Cardiac fibroblast (primary cell): Measurements from ENCODE around the gene TAAR9.
"Not testable (repeated sequence)": the region's sequence is repeated elsewhere in the genome, so short reads cannot be mapped to it uniquely, and the experiment has no call there.

ENCODE experiments used
- DNase-seq, 2 donors: peaks; one replicate each; pipeline versions ENCODE4 v3.0.0 to v3.0.0-alpha.2; 2010; ENCODE audit warnings: low read depth in 2 of 2
- H3K4me3 ChIP-seq, 2 donors: replicated peaks in 1 of 2; 1 replicate in 1 of 2; 2 replicates in 1 of 2; pipeline ENCODE4 v1.5.1; 2011; ENCODE audit warnings: low read depth in 2 of 2, low read length in 2 of 2, mild to moderate bottlenecking in 2 of 2, moderate library complexity in 1 of 2
- TF ChIP-seq, protein P1 (sequence below): IDR thresholded peaks from one replicate; pipeline ENCODE4 v1.5.1; 2011; ENCODE audit warnings: low read depth, mild to moderate bottlenecking, low read length, inconsistent platforms

TAAR9 gene

GRCh38 chr6:132537145-132537544, 932 bp upstream of the TAAR9 start:
- DNase-seq = no peak
- TF ChIP-seq, protein P1, sequence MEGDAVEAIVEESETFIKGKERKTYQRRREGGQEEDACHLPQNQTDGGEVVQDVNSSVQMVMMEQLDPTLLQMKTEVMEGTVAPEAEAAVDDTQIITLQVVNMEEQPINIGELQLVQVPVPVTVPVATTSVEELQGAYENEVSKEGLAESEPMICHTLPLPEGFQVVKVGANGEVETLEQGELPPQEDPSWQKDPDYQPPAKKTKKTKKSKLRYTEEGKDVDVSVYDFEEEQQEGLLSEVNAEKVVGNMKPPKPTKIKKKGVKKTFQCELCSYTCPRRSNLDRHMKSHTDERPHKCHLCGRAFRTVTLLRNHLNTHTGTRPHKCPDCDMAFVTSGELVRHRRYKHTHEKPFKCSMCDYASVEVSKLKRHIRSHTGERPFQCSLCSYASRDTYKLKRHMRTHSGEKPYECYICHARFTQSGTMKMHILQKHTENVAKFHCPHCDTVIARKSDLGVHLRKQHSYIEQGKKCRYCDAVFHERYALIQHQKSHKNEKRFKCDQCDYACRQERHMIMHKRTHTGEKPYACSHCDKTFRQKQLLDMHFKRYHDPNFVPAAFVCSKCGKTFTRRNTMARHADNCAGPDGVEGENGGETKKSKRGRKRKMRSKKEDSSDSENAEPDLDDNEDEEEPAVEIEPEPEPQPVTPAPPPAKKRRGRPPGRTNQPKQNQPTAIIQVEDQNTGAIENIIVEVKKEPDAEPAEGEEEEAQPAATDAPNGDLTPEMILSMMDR = no peak
- no peak overlapping the region for H3K4me3 ChIP-seq

GRCh38 chr6:132544826-132545225, 6.7 kb downstream of the TAAR9 start:
- H3K4me3 ChIP-seq = no peak overlapping the region
- DNase-seq = no peak
- TF ChIP-seq, protein P1 = no peak

DNA sequence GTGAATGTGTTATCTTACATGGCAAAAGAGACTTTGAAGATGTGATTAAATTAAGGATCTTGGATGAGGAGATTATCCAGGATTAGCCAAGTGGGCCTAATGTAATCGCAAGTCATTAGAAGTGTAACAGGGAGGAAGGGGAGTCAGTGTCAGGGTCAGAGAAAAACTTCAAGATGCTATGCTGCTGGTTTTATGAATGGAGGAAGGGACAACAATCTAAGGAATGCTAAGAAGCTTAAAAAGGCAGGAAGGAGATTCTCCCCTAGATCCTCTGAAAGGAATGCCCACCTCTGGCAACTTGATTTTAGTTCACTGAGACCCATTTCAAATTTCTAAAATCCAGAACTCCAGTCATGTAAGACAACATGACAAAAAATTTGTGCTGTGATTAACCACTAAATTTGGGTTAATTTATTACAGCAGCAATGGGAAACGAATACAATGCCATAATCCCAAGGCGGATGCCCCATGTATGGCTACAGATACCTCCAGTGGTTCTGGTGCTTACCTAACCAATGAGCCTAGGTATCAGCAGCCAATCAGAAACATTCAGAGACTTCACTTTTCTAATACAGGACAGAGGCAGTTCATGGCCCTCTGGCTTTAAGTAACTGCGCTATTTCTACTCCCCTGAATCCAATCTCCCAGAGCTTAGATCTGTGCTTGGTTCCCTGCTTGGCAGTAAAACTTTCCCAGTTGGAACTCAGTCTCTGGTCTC, 10.8 kb downstream of the TAAR9 start:
- no peak for DNase-seq
- TF ChIP-seq, protein P1 = no peak
- H3K4me3 ChIP-seq = no peak overlapping the region

DNA sequence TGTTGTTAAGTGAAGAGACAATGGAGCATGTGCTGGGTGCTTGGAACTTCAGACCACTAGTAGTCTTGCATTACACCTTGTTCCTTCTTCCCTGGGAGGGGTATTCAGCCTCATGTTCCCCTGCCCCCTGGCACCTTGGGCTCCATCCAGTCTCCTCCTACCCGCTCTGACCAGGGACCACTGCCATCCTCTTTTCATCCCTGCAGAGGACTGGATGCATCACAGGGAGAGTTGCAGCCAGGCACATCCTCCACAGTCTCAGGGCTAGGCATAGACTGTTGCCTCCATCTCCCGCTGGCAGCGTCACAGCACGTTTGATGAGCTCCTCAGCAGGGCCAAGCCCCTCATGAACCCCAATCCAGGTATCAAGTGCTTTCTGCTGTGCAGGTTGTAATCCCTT, 13.1 kb downstream of the TAAR9 start:
- no peak overlapping the region for H3K4me3 ChIP-seq
- TF ChIP-seq, protein P1 = no peak
- no peak for DNase-seq

DNA sequence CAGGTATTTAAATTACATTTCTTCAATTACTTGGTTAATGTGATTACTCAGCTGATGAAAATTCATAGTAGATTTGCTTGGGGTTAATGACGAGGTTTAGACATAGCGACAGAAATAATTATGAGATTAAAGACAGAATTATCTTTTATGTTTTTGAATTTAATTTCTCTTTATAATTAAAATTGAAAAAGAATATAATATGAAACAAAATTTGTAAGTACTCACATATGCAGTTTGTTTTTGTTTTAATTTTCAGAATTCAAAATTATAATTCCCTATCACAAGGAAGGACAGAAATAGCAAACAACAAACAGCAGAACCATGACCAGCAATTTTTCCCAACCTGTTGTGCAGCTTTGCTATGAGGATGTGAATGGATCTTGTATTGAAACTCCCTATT, 14.3 kb downstream of the TAAR9 start, which contains the start of gene TAAR8:
Gene TAAR8, plus strand, starts transcription at position 301 of the 400 bp plus-strand sequence. Its CDS starts 21 bp downstream, at position 322.
- no peak within 1 kb of the TSS for H3K4me3 ChIP-seq
- TF ChIP-seq, protein P1 = no peak
- no peak for DNase-seq

- DNase-seq, H3K4me3 ChIP-seq: not testable (repeated sequence)
These were observed 22.0 kb downstream of the TAAR9 start for GRCh38 chr6:132560087-132560486.

- no peak overlapping the region for H3K4me3 ChIP-seq
- no peak for DNase-seq
- TF ChIP-seq, protein P1 = no peak
These were observed 28.3 kb downstream of the TAAR9 start for GRCh38 chr6:132566404-132566803.
